Panc1 (cell line): ENCODE data around the gene MTX3.

Source experiments
- POLR2AphosphoS5 ChIP-seq: IDR thresholded peaks from 2 replicates; pipeline ENCODE4 v1.6.1; 2012; ENCODE audit warnings: mild to moderate bottlenecking, low read depth, low read length, moderate library complexity
- TF ChIP-seq, protein P1 (sequence below): fragments of 450-650 bp; IDR thresholded peaks from 2 replicates; pipeline ENCODE4 v1.5.1; 2017; ENCODE audit warnings: mild to moderate bottlenecking

GRCh38 chr5:79936646-79937216 lies 54.3 kb downstream of the MTX3 start:
- TF ChIP-seq POLR2AphosphoS5: no peak
- TF ChIP-seq, protein P1, sequence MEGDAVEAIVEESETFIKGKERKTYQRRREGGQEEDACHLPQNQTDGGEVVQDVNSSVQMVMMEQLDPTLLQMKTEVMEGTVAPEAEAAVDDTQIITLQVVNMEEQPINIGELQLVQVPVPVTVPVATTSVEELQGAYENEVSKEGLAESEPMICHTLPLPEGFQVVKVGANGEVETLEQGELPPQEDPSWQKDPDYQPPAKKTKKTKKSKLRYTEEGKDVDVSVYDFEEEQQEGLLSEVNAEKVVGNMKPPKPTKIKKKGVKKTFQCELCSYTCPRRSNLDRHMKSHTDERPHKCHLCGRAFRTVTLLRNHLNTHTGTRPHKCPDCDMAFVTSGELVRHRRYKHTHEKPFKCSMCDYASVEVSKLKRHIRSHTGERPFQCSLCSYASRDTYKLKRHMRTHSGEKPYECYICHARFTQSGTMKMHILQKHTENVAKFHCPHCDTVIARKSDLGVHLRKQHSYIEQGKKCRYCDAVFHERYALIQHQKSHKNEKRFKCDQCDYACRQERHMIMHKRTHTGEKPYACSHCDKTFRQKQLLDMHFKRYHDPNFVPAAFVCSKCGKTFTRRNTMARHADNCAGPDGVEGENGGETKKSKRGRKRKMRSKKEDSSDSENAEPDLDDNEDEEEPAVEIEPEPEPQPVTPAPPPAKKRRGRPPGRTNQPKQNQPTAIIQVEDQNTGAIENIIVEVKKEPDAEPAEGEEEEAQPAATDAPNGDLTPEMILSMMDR: no peak
